ENCODE data around the gene PDZD2.

PDZD2 gene

GRCh38 chr5:31671339-31671741 is 32.4 kb downstream of the PDZD2 start:
- no peak overlapping the region for H3K4me3 ChIP-seq (replicated peaks; ENCODE audit: insufficient read depth, low read length)
- H3K27me3 ChIP-seq (ENCODE audit: insufficient read depth, poor library complexity, severe bottlenecking), result no peaks in the 10 kb centered on the region
- no peak for TF ChIP-seq CTCF (IDR thresholded peaks at IDR 0.05; ENCODE audit: insufficient read depth, low read length)
- no peak for TF ChIP-seq POLR2AphosphoS5 (IDR thresholded peaks at IDR 0.05; ENCODE audit: low read depth)
- no peak for TF ChIP-seq SPI1 (IDR thresholded peaks at IDR 0.05; ENCODE audit: borderline replicate concordance, low read depth)
- no peak for TF ChIP-seq GABPA (IDR thresholded peaks at IDR 0.05; ENCODE audit: low read depth)
- TF ChIP-seq REST (IDR thresholded peaks at IDR 0.05; ENCODE audit: insufficient replicate concordance, low read depth), result no peak
- no peak for DNase-seq (ENCODE audit: low read depth in 1 of 2, low spot score in 1 of 2)
- no peak overlapping the region for H3K27ac ChIP-seq (replicated peaks)

- no peaks in the 10 kb centered on the region for H3K27me3 ChIP-seq (ENCODE audit: insufficient read depth, poor library complexity, severe bottlenecking)
- no peak for TF ChIP-seq GABPA (IDR thresholded peaks at IDR 0.05; ENCODE audit: low read depth)
- TF ChIP-seq REST (IDR thresholded peaks at IDR 0.05; ENCODE audit: insufficient replicate concordance, low read depth), result no peak
- no peak for TF ChIP-seq POLR2AphosphoS5 (IDR thresholded peaks at IDR 0.05; ENCODE audit: low read depth)
- TF ChIP-seq SPI1 (IDR thresholded peaks at IDR 0.05; ENCODE audit: borderline replicate concordance, low read depth), result no peak
- TF ChIP-seq CTCF (IDR thresholded peaks at IDR 0.05; ENCODE audit: insufficient read depth, low read length), result no peak
- H3K4me3 ChIP-seq (replicated peaks; ENCODE audit: insufficient read depth, low read length), result no peak overlapping the region
- H3K27ac ChIP-seq (replicated peaks), result no peak overlapping the region
- DNase-seq (ENCODE audit: low read depth in 1 of 2, low spot score in 1 of 2), result no peak
Observed at GRCh38 chr5:31674371-31674951, 35.5 kb downstream of the PDZD2 start.

GRCh38 chr5:31675472-31675871 is 36.5 kb downstream of the PDZD2 start:
- H3K27me3 ChIP-seq (ENCODE audit: insufficient read depth, poor library complexity, severe bottlenecking), result no peaks in the 10 kb centered on the region
- H3K4me3 ChIP-seq (replicated peaks; ENCODE audit: insufficient read depth, low read length), result no peak overlapping the region
- TF ChIP-seq SPI1 (IDR thresholded peaks at IDR 0.05; ENCODE audit: borderline replicate concordance, low read depth), result no peak
- no peak for TF ChIP-seq POLR2AphosphoS5 (IDR thresholded peaks at IDR 0.05; ENCODE audit: low read depth)
- no peak for TF ChIP-seq REST (IDR thresholded peaks at IDR 0.05; ENCODE audit: insufficient replicate concordance, low read depth)
- no peak for TF ChIP-seq GABPA (IDR thresholded peaks at IDR 0.05; ENCODE audit: low read depth)
- TF ChIP-seq CTCF (IDR thresholded peaks at IDR 0.05; ENCODE audit: insufficient read depth, low read length), result no peak
- no peak overlapping the region for H3K27ac ChIP-seq (replicated peaks)
- DNase-seq (ENCODE audit: low read depth in 1 of 2, low spot score in 1 of 2), result no peak

Data from HL-60 (cell line).